Esophagus squamous epithelium (tissue), 5 donors: ENCODE measurements around the gene COL8A1. TPM values are rescaled to one million over a fixed set of nuclear protein-coding genes. Genes with fewer than 3 reads are reported as not detected.

Experiments
- DNase-seq: peaks from one replicate; lab custom pipeline; 2025; lab: John Stamatoyannopoulos, UW
- H3K27ac ChIP-seq, 4 donors: fragments of 200-600 bp; sonication (generic); one replicate each; pipeline ENCODE4 v1.5.1; 2016 to 2019; ENCODE audit warnings: mild to moderate bottlenecking in 1 of 4
- H3K27me3 ChIP-seq, 4 donors: fragments of 200-600 bp; sonication (generic); 1 replicate in 3 of 4; 2 replicates in 1 of 4; pipeline versions ENCODE4 v1.5.1 to v1.6.0; 2017 to 2021; ENCODE audit warnings: antibody characterized with exemption in 1 of 4
- H3K36me3 ChIP-seq, 3 donors: fragments of 200-600 bp; sonication (generic); one replicate each; pipeline ENCODE4 v1.5.1; 2016 to 2019
- H3K4me1 ChIP-seq, 3 donors: fragments of 200-600 bp; sonication (generic); one replicate each; pipeline ENCODE4 v1.5.1; 2017 to 2019
- H3K4me3 ChIP-seq, 4 donors: fragments of 200-600 bp; sonication (generic); 1 replicate in 3 of 4; 2 replicates in 1 of 4; pipeline ENCODE4 v1.5.1; 2016 to 2019; ENCODE audit warnings: mild to moderate bottlenecking in 2 of 4, moderate library complexity in 1 of 4
- H3K9me3 ChIP-seq, 3 donors: fragments of 200-600 bp; sonication (generic); one replicate each; pipeline ENCODE4 v1.5.1; 2016 to 2019
- POLR2A ChIP-seq, 4 donors: fragments of 450-650 bp; IDR thresholded peaks; one replicate each; pipeline ENCODE4 v1.6.1; 2017; ENCODE audit warnings: antibody characterized with exemption in 4 of 4, mild to moderate bottlenecking in 4 of 4, moderate library complexity in 3 of 4
- WGBS, 2 donors: methylation state at CpG; one replicate each; pipeline ENCODE4 v1.1.5; 2018; 5-methylcytosine and 5-hydroxymethylcytosine counted together
- intact Hi-C: fragments of 100-400 bp; cut with DNase I; formaldehyde crosslinking; loops from one replicate; pipeline ENCODE4 v1.15.0; 2022
- total RNA-seq, 4 donors: library from RNA; depleted of rRNA; stranded (reverse); fragments of >200 nt; gene quantifications; one replicate each; pipeline ENCODE4 v1.1.0, GENCODE V29; 2016
- TF ChIP-seq, protein P1 (sequence below), 6 experiments: fragments of 450-650 bp in 4 of 6; fragments of 200-600 bp in 2 of 6; sonication (generic) in 2 of 6; IDR thresholded peaks; one replicate each; pipeline ENCODE4 v1.5.1; 2016 to 2019; ENCODE audit warnings: antibody characterized with exemption in 6 of 6, mild to moderate bottlenecking in 4 of 6, moderate library complexity in 4 of 6
- donor health status: DM: yes; HTN: yes; CAD: no.

The COL8A1 gene
- total RNA-seq, 4 donors from 2014 or later = 2.3 to 15.6 (median 5.0) TPM

DNA sequence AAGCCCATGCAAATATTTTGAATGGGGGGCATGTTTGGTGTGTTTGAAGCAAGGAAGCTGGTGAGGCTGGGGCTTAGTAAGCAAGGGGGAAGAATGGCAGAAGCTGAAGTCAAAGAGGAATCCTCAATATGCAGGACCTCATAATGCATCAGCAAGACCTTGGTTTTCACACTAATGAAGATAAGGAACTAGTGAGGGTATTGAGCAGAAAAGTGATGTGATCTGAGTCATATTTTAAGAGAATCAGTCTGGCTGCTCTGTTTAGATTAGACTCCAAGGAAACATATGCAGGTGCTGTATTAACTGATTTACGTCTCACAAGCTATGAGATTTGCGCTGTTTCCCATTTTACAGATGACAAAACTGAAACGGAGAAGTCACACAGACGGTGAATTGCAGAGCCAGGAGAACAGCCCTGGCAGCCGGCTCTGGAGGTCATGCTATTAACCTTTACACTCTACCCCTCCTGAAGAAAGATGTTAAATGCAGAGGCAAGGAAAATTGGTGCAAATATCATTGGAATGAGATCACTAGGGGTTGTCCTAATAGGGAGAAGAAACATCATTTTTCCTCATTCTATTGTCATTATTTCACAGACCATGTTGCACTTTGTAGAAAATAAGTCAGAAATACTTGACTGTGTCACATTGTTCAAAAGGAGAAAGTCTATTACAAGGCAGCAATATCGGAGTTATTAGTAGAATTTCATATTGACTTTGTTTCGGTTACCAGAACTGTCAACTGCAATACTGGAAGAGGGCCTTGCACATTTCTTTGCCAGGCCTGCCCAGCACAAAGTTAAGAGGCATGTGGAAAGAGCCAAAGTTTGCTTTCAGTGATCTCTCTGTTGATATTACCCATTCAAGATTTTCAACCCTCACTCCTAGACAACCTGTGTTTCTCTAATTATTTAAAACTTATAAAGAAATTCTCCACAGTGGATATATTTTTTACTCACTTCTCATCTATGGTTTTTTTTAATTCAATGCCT is 64.9 kb downstream of the COL8A1 start:
- Histone ChIP-seq H3K9me3 (no peaks in the 10 kb centered on the region), H3K27me3 (no peaks in the 10 kb centered on the region), H3K4me3 (no peak overlapping the region), H3K36me3 (no peaks in the 10 kb centered on the region), H3K4me1 (peaks cover 0 to 5% (median 3%) of the 10 kb centered on the region in 3 donors), H3K27ac (no peak overlapping the region)
- intact Hi-C loops = no loop called here
- DNase-seq = no peak
- WGBS, 2 donors = 78 to 83% methylated on average over 7 of the region's 7 CpGs
- no peak for TF ChIP-seq POLR2A (IDR thresholded peaks at IDR 0.05)
- TF ChIP-seq, protein P1, sequence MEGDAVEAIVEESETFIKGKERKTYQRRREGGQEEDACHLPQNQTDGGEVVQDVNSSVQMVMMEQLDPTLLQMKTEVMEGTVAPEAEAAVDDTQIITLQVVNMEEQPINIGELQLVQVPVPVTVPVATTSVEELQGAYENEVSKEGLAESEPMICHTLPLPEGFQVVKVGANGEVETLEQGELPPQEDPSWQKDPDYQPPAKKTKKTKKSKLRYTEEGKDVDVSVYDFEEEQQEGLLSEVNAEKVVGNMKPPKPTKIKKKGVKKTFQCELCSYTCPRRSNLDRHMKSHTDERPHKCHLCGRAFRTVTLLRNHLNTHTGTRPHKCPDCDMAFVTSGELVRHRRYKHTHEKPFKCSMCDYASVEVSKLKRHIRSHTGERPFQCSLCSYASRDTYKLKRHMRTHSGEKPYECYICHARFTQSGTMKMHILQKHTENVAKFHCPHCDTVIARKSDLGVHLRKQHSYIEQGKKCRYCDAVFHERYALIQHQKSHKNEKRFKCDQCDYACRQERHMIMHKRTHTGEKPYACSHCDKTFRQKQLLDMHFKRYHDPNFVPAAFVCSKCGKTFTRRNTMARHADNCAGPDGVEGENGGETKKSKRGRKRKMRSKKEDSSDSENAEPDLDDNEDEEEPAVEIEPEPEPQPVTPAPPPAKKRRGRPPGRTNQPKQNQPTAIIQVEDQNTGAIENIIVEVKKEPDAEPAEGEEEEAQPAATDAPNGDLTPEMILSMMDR (IDR thresholded peaks at IDR 0.05) = no peak

DNA sequence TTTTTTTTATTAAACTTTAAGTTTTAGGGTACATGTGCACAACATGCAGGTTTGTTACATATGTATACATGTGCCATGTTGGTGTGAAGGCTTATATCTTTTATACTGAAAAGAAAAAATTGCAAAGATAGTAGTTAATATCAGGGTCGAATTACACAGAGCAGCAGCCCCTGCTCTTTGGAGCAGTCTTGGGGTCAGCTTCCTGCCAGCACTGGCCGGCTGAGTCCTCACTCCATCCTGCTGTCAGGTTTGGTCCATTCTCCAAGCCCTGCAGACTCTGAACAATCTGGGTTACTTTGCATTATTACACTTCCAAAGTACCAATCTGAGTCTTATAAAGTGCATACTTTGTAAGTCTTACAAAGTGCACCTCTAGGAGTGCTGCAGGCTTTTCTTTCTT is 66.0 kb downstream of the COL8A1 start:
- Histone ChIP-seq H3K4me1 (peaks cover 0 to 5% (median 3%) of the 10 kb centered on the region in 3 donors), H3K4me3 (no peak overlapping the region), H3K27me3 (no peaks in the 10 kb centered on the region), H3K36me3 (no peaks in the 10 kb centered on the region), H3K27ac (no peak overlapping the region), H3K9me3 (no peaks in the 10 kb centered on the region)
- intact Hi-C loops = no loop called here
- no peak for DNase-seq
- TF ChIP-seq, protein P1 (IDR thresholded peaks at IDR 0.05) = no peak
- no peak for TF ChIP-seq POLR2A (IDR thresholded peaks at IDR 0.05)
- WGBS, 2 donors = 40 to 55% methylated on average over 2 of the region's 2 CpGs

DNA sequence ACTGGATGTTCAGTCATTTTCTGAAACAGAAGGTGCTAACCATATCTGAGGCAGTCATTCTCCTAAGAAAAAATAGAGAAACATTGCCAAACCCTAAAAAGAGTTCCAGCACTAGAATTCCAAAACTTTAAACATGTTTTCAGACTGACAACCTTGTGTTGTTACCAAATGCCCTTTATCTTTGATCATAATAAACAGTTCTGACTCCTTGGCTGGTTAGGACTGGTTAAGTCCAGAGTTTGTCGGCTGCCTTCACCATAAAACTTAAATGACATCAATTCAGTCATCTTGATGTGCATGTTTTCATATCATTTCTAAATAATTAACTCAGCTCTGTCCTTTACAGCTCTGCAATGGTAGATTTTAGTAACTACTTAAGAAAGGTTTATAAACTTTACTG is 68.0 kb downstream of the COL8A1 start:
- DNase-seq = no peak
- 57 to 78% methylated on average over 1 of the region's 1 CpG for WGBS, 2 donors
- H3K9me3 ChIP-seq = no peaks in the 10 kb centered on the region
- intact Hi-C loops = no loop called here
- TF ChIP-seq POLR2A (IDR thresholded peaks at IDR 0.05) = no peak
- TF ChIP-seq, protein P1 (IDR thresholded peaks at IDR 0.05) = no peak
- H3K27ac ChIP-seq = no peak overlapping the region
- H3K4me1 ChIP-seq = peaks cover 0 to 3% (median 0%) of the 10 kb centered on the region in 3 donors
- H3K4me3 ChIP-seq = no peak overlapping the region
- H3K27me3 ChIP-seq = no peaks in the 10 kb centered on the region
- no peaks in the 10 kb centered on the region for H3K36me3 ChIP-seq

DNA sequence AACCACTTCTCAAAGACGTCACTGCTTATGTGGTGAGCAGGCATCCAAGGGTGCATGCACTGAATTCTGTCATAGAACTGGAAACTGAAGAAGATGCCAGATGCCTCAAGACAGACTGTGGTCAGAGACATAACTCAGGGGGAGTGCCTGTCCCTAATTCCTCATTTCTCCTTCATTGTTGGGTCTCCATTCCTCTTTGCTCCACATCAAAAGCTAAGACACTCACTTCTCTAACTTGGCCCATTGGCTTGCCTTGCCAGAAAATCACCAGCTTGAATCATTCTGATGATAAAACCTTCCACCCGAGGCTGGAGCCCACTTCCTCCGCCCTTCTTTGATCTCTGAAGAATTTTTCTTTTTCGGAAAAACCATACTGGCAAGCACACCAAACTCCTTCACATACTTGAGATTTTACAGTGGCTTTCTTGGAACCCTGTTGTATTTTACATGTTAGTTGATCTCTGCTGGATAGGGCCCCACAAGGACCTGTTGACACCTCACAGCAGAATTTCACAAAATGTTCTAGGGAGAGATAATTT is 69.9 kb downstream of the COL8A1 start:
- Histone ChIP-seq H3K9me3 (no peaks in the 10 kb centered on the region), H3K4me1 (peaks cover 0 to 2% (median 0%) of the 10 kb centered on the region in 3 donors), H3K36me3 (no peaks in the 10 kb centered on the region), H3K27me3 (no peaks in the 10 kb centered on the region), H3K27ac (no peak overlapping the region), H3K4me3 (no peak overlapping the region)
- no peak for DNase-seq
- 78 to 79% methylated on average over 4 of the region's 4 CpGs for WGBS, 2 donors
- intact Hi-C loops = no loop called here
- no peak for TF ChIP-seq POLR2A (IDR thresholded peaks at IDR 0.05)
- TF ChIP-seq, protein P1 (IDR thresholded peaks at IDR 0.05) = no peak

DNA sequence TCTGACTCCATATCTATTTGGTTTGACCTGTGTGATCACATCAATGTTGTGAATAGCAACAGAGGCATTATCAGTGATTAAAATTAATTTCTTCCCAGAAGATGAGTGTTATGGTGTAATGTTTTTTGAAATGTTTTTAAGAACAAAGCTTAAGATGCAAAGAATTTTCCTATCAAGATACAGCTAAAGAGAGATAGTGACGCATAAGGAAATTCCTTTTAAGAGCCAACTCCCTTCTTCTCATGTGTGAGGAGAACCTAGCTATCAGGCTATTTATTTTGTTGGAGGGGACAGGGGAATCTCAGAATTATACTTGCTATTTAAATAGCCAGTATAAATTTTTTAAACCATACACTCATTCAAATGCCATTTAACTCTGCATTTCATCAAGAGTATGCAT is 71.3 kb downstream of the COL8A1 start:
- 96% methylated on average over 1 of the region's 1 CpG for WGBS, 2 donors
- no peak for DNase-seq
- Histone ChIP-seq H3K4me3 (no peak overlapping the region), H3K9me3 (no peaks in the 10 kb centered on the region), H3K27me3 (no peaks in the 10 kb centered on the region), H3K36me3 (no peaks in the 10 kb centered on the region), H3K4me1 (no peaks in the 10 kb centered on the region), H3K27ac (no peak overlapping the region)
- TF ChIP-seq, protein P1 (IDR thresholded peaks at IDR 0.05) = no peak
- TF ChIP-seq POLR2A (IDR thresholded peaks at IDR 0.05) = no peak
- intact Hi-C loops = no loop called here
